GM12864 (cell line): ENCODE data around the gene ARHGEF7.

ENCODE experiments used
- DNase-seq: peaks from one replicate; pipeline ENCODE4 v3.0.0-alpha.2; 2011; ENCODE audit warnings: low read depth
- H3K4me3 ChIP-seq: 2 replicates; pipeline ENCODE4 v1.5.1; 2011; ENCODE audit warnings: mild to moderate bottlenecking, low read depth, low read length, control low read depth
- TF ChIP-seq, protein P1 (sequence below): IDR thresholded peaks from 2 replicates; pipeline ENCODE4 v1.5.1; 2011; ENCODE audit warnings: low read depth, mild to moderate bottlenecking, moderate library complexity, low read length, control low read depth, inconsistent platforms; ENCODE audit errors: missing control alignments

ARHGEF7 gene

DNA sequence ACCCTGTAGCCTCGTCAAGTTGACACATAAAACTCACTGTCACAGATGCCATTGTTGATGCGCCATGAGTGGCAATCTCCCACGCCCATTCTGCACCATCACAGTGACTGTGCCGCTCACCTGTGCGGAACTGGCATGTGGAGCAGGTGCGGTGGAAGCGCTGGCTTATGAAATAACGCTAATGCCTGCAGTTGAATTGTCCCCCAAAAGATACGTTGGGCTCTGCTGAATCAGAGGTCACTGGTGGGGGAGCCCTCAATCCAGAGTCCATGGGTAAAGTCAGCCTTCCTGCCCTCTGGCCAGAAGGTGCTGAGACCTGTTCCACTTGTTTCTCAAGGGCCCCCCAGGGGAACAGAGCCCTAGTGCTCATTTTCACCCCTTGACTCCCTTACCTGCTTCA lies 2.9 kb upstream of the ARHGEF7 start:
- H3K4me3 ChIP-seq: no peak overlapping the region
- TF ChIP-seq, protein P1, sequence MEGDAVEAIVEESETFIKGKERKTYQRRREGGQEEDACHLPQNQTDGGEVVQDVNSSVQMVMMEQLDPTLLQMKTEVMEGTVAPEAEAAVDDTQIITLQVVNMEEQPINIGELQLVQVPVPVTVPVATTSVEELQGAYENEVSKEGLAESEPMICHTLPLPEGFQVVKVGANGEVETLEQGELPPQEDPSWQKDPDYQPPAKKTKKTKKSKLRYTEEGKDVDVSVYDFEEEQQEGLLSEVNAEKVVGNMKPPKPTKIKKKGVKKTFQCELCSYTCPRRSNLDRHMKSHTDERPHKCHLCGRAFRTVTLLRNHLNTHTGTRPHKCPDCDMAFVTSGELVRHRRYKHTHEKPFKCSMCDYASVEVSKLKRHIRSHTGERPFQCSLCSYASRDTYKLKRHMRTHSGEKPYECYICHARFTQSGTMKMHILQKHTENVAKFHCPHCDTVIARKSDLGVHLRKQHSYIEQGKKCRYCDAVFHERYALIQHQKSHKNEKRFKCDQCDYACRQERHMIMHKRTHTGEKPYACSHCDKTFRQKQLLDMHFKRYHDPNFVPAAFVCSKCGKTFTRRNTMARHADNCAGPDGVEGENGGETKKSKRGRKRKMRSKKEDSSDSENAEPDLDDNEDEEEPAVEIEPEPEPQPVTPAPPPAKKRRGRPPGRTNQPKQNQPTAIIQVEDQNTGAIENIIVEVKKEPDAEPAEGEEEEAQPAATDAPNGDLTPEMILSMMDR: no peak
- no peak for DNase-seq

DNA sequence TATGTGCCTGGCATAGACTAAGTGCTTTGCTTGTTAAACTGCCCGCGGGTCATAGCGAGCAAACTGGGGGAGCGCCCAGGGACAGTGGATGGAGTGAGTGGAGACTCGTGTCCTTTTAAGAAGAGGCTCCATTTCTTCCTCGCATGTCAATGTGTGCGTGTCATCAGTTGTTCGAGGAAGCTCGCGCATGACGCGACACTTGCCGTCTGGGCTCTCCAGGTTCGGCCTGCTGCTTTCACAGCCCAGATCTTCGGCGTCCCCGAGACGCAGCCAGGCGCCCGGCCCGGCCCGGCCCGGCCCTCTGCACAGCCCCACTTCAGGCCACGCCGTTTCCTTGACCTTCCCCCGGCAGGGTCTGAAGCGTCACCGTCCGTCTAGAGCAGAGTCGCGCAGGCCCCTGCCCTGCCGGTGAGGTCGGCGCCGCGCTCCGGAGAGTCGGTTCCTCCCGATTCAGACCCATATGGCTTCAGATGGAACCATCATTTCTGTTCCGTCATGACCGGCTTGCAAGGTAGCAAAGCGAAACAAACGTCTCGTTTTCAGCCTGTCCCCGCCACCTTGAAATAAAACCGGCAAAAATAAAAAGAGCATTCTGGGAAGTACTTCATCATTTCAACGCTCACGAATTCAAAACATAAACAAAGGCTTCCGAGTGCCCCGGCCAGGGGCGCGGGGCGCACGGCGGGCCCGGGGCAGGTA lies 599 bp upstream of the ARHGEF7 start:
- peak overlapping the region; percentile 57 for H3K4me3 ChIP-seq
- DNase-seq: no peak
- TF ChIP-seq, protein P1: no peak

DNA sequence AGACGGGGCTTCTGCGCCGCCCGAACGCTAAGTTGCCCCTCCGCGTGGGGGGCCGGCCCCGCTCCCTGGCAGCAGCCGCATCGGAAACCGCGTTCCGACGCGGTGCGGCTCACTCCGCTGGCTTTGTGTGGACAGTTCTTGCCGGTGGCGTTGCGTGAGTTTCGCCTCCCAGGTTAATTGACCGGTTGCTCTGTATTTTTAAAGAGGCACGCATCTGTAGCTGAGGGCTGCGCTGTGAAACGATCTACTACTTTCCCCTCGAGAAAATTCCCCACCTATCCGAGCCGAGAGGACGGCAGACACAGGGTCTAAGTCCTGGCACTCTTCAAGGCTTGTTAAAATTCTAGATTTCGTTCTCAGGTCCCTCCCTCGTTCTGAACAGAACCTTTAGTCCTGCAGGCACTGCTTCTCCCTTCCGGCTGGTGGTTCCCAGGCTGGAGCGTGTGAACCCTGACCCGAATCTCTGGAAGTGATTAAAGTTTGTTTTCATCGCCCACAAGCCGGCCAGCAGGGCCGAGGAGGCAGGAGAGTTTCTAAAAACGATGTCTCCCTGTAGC lies 933 bp downstream of the ARHGEF7 start:
- no peak overlapping the region; the same call in 1 of the 2 replicates for H3K4me3 ChIP-seq
- TF ChIP-seq, protein P1: no peak
- no peak for DNase-seq

DNA sequence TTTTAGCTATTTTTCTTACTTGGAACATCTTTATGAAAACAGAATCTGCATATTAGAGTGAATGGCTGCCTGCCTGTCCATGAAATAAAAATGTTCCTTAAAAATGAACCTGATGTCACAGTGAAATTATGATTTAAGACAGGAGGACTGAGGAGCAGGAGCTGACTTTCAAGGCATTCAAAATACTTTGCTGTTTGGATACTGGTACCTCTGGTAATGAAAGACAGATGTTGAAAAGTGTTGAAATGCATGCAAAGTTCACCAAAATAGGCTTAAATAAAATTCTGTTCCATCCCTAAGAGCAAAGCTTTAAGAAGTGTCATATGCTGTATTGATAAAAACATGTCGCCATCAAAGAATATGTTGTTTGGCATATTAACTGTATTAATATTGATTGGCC lies 1.7 kb downstream of the ARHGEF7 start:
- DNase-seq: no peak
- TF ChIP-seq, protein P1: no peak
- no peak overlapping the region for H3K4me3 ChIP-seq

DNA sequence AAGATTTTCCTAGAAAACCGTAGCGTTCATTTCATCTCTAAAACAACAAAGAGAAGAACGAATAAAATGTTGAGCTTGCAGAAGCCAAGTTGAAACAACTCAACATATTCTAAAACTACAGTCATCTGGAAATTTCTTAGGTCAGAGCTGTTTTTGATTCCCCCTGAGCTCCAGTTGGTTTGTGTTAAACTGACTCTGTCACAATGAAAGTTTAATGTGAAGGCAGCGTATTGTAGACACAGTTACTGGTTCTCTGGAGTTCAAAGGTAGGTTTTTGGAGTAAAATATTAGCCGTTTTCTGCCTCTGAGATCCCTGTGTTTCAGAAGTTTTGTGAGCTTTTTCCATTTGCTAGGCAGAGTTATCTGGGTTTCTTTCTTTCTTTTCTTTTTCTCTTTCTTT lies 2.2 kb downstream of the ARHGEF7 start:
- TF ChIP-seq, protein P1: no peak
- H3K4me3 ChIP-seq: no peak overlapping the region
- no peak for DNase-seq

DNA sequence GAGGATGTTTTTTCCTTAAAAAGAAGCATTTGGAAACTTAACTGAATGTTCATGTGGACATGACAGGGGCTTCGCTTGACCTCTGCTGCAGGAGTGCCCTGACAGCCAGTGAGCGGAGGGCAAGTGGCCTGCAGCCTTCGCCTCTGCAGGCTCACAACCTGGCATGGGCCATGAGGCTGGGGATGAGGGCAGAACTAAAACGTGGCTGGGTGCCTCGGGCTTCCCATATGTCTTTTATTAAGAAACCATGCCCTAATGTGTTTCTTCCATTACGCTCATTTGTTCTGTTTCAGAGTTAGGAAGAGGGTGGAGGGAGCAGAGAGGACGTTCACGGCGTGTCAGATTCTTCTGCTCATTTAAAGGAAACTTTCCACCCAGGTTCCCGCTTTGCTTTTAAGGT lies 2.9 kb downstream of the ARHGEF7 start:
- TF ChIP-seq, protein P1: no peak
- H3K4me3 ChIP-seq: no peak overlapping the region
- DNase-seq: no peak
